WTC11 (cell line): ENCODE results near the gene PON1. TPM values are rescaled to one million over a fixed set of nuclear protein-coding genes. Genes with fewer than 3 reads are reported as not detected.

ENCODE experiments used
- ATAC-seq: fragments of 200-7000 bp; cut with Tn5 transposase; 2 replicates; pipeline ENCODE4 v1.10.0; 2021; ENCODE audit warnings: mild to moderate bottlenecking, moderate library complexity
- CTCF ChIA-PET: fragments of 300-600 bp; sonication (Branson Sonifier 250); formaldehyde crosslinking; loops from one replicate; lab custom pipeline; 2021; ENCODE audit warnings: antibody characterized with exemption; lab: Charles Lee
- POLR2A ChIA-PET: fragments of 350-600 bp; sonication (Branson Sonifier 250); formaldehyde crosslinking; loops from one replicate; lab custom pipeline; 2021; ENCODE audit warnings: antibody characterized with exemption; lab: Charles Lee
- DNase-seq: peaks from one replicate; pipeline ENCODE4 v3.0.0; 2021; ENCODE audit warnings: low spot score
- H3K27ac Mint-ChIP-seq: 2 replicates; pipeline ENCODE4 v1.8.0; 2021; ENCODE audit warnings: mixed read lengths
- H3K27me3 Mint-ChIP-seq: 2 replicates; pipeline ENCODE4 v1.8.0; 2021; ENCODE audit warnings: low read depth, mild to moderate bottlenecking, moderate library complexity, mixed read lengths
- H3K36me3 Mint-ChIP-seq: 2 replicates; pipeline ENCODE4 v1.8.0; 2021; ENCODE audit warnings: mixed read lengths
- H3K4me1 Mint-ChIP-seq: 2 replicates; pipeline ENCODE4 v1.8.0; 2022; ENCODE audit warnings: mixed read lengths
- H3K4me3 Mint-ChIP-seq: 2 replicates; pipeline ENCODE4 v1.8.0; 2021; ENCODE audit warnings: mild to moderate bottlenecking, moderate library complexity, mixed read lengths
- H3K9me3 Mint-ChIP-seq: 2 replicates; pipeline ENCODE4 v1.8.0; 2021; ENCODE audit warnings: mixed read lengths
- CBFB ChIP-seq: sonication (generic); formaldehyde crosslinking; IDR thresholded peaks from 2 replicates; pipeline ENCODE4 v1.8.1; 2022; ENCODE audit warnings: mild to moderate bottlenecking, low read depth, missing genetic modification reagents
- ESRRA ChIP-seq: sonication (generic); formaldehyde crosslinking; IDR thresholded peaks from 2 replicates; pipeline ENCODE4 v1.8.1; 2022; ENCODE audit warnings: mild to moderate bottlenecking, missing genetic modification reagents, borderline replicate concordance
- FOXJ3 ChIP-seq: sonication (generic); formaldehyde crosslinking; IDR thresholded peaks from 2 replicates; pipeline ENCODE4 v1.9.0; 2021; ENCODE audit warnings: missing genetic modification reagents, mild to moderate bottlenecking, borderline replicate concordance
- FOXP1 ChIP-seq: sonication (generic); formaldehyde crosslinking; IDR thresholded peaks from 2 replicates; pipeline ENCODE4 v1.8.0; 2022; ENCODE audit warnings: missing genetic modification reagents, mild to moderate bottlenecking, moderate library complexity, borderline replicate concordance
- IRF2 ChIP-seq: sonication (generic); formaldehyde crosslinking; IDR thresholded peaks from 2 replicates; pipeline ENCODE4 v1.8.0; 2022; ENCODE audit warnings: low read depth, missing genetic modification reagents, borderline replicate concordance
- KAT7 ChIP-seq: sonication (generic); formaldehyde crosslinking; IDR thresholded peaks from 2 replicates; pipeline ENCODE4 v1.8.1; 2023; ENCODE audit warnings: missing genetic modification reagents, mild to moderate bottlenecking, borderline replicate concordance
- NFE2L1 ChIP-seq: sonication (generic); formaldehyde crosslinking; IDR thresholded peaks from 2 replicates; pipeline ENCODE4 v1.8.1; 2023; ENCODE audit warnings: missing genetic modification reagents
- OVOL2 ChIP-seq: fragments of 250-450 bp; sonication (Bioruptor Pico); IDR thresholded peaks from 2 replicates; pipeline ENCODE4 v1.9.0; 2021; ENCODE audit warnings: mild to moderate bottlenecking, borderline replicate concordance
- RELA ChIP-seq: sonication (generic); formaldehyde crosslinking; IDR thresholded peaks from 2 replicates; pipeline ENCODE4 v1.8.1; 2022; ENCODE audit warnings: missing genetic modification reagents, mild to moderate bottlenecking, borderline replicate concordance
- SMAD3 ChIP-seq: sonication (generic); formaldehyde crosslinking; IDR thresholded peaks from 2 replicates; pipeline ENCODE4 v1.8.0; 2022; ENCODE audit warnings: missing genetic modification reagents, mild to moderate bottlenecking, borderline replicate concordance
- ZNF138 ChIP-seq: sonication (generic); formaldehyde crosslinking; conservative IDR thresholded peaks from 2 replicates; pipeline ENCODE4 v1.8.1; 2022; ENCODE audit warnings: mild to moderate bottlenecking, moderate library complexity, missing genetic modification reagents
- total RNA-seq: library from RNA; stranded (reverse); gene quantifications from 3 replicates; pipeline ENCODE4 v1.2.3, GENCODE V29; 2021
- TF ChIP-seq, protein P1 (sequence below): fragments of 250-450 bp; sonication (Bioruptor Pico); IDR thresholded peaks from 2 replicates; pipeline ENCODE4 v1.9.0; 2021; ENCODE audit warnings: mild to moderate bottlenecking
- TF ChIP-seq, protein P2 (sequence below): sonication (generic); formaldehyde crosslinking; IDR thresholded peaks from 2 replicates; pipeline ENCODE4 v1.8.0; 2023; ENCODE audit warnings: missing genetic modification reagents

The PON1 gene
- total RNA-seq, 1 experiment from 2014 or later, result 0.26 TPM

DNA sequence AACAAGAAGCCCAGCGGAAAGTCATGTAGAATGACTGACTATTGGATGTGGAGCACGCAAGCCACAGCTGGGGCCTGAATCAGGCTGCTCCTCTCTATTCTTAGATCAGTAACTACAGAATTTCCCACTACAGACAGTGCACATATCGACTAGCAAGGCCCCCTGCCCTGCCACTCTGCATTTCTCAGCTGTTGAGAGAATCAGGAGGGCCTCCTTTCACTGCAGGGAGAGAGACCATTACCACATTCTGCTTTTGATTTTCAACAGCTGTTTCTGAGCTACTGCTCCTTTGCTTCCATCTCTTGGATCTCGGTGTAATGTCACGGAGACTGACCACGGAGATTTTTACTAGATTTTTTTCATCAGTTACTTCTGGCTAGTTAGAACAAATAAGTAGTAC is 73.8 kb downstream of the PON1 start:
- Mint-ChIP-seq H3K4me1 (peaks cover 21% of the 10 kb centered on the region), H3K36me3 (no peaks in the 10 kb centered on the region; the same call in 1 of the 2 replicates), H3K4me3 (no peak overlapping the region), H3K27me3 (no peaks in the 10 kb centered on the region), H3K27ac (no peak overlapping the region), H3K9me3 (no peaks in the 10 kb centered on the region)
- CTCF ChIA-PET, result no interaction called here
- TF ChIP-seq IRF2 (CRISPR knock-in tag) (no peak), FOXJ3 (CRISPR knock-in tag) (no peak), FOXP1 (no peak), ZNF138 (CRISPR knock-in tag) (no peak), CBFB (CRISPR knock-in tag) (no peak), RELA (CRISPR knock-in tag) (no peak), SMAD3 (no peak), NFE2L1 (CRISPR knock-in tag) (no peak), KAT7 (no peak), OVOL2 (CRISPR knock-in tag) (no peak), ESRRA (CRISPR knock-in tag) (no peak)
- TF ChIP-seq, protein P1, sequence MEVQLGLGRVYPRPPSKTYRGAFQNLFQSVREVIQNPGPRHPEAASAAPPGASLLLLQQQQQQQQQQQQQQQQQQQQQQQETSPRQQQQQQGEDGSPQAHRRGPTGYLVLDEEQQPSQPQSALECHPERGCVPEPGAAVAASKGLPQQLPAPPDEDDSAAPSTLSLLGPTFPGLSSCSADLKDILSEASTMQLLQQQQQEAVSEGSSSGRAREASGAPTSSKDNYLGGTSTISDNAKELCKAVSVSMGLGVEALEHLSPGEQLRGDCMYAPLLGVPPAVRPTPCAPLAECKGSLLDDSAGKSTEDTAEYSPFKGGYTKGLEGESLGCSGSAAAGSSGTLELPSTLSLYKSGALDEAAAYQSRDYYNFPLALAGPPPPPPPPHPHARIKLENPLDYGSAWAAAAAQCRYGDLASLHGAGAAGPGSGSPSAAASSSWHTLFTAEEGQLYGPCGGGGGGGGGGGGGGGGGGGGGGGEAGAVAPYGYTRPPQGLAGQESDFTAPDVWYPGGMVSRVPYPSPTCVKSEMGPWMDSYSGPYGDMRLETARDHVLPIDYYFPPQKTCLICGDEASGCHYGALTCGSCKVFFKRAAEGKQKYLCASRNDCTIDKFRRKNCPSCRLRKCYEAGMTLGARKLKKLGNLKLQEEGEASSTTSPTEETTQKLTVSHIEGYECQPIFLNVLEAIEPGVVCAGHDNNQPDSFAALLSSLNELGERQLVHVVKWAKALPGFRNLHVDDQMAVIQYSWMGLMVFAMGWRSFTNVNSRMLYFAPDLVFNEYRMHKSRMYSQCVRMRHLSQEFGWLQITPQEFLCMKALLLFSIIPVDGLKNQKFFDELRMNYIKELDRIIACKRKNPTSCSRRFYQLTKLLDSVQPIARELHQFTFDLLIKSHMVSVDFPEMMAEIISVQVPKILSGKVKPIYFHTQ, result no peak
- TF ChIP-seq, protein P2, sequence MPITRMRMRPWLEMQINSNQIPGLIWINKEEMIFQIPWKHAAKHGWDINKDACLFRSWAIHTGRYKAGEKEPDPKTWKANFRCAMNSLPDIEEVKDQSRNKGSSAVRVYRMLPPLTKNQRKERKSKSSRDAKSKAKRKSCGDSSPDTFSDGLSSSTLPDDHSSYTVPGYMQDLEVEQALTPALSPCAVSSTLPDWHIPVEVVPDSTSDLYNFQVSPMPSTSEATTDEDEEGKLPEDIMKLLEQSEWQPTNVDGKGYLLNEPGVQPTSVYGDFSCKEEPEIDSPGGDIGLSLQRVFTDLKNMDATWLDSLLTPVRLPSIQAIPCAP (CRISPR knock-in tag), result no peak
- no peak for ATAC-seq
- POLR2A ChIA-PET, result no interaction called here
- no peak for DNase-seq

Other genes starting within 250 kb of the PON1 start
- 0.37 to 0.62 TPM (median 0.42 TPM) in 3 replicates for gene PON3, start 71.8 kb upstream of the PON1 start, total RNA-seq
- gene PON2, start 110.5 kb upstream of the PON1 start, total RNA-seq, result 21.4 to 24.1 TPM (median 23.3 TPM) in 3 replicates
- 0.07 TPM in 2 of 3 replicates, not detected in the other for gene ASB4, start 161.4 kb upstream of the PON1 start, total RNA-seq